ENCODE data around the gene CUTA. TPM values are rescaled to one million over a fixed set of nuclear protein-coding genes. Genes with fewer than 3 reads are reported as not detected.

CUTA gene
- total and polyA plus RNA-seq, 2 of the 13 experiments (the other 11 are each of a cell fraction or from before 2014, with no cell fraction given) = 170 to 180 TPM

DNA sequence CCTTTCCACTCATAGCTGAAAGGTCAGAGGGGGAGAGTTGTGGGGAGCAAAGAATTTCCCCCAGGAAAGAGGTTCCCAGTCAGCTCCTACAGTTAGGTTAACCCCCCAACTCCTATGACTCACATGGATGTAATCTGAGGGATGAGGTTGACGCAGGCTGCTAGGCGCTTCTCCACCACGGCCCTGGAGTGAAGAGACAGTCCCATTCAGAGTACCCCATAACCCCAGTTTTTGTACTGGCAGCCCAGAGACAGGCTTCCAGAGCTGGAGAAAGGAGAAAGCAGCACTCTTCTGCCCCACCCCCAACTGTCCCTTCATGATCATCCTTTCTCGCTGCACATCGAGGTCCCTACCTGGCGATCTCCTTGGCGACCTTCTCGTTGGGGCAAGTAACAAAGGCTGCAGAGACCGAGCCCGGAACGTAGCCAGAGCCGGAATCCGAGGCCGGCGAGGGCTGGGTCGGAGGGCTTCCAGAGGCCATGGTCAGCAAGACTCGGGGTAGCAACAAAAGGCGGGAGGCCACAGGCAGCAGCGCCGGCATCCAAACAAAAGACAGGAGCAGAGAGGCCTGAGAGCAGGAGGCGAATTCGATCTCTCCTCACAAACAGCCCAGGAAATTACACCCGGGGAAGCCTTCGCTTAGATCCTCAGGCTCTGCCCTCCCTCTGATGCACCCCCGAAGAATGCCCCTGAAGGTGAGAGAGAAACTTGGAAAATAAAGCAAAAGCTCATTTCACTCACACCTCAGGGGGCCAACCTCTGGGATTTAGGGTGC, 592 bp downstream of the CUTA start (continued):
- TF ChIP-seq ZNF572 (CRISPR knock-in tag; IDR thresholded peaks at IDR 0.05) (peak; percentile 80; the same call in 1 of the 2 replicates), SIN3A (IDR thresholded peaks at IDR 0.05; ENCODE audit: borderline replicate concordance, low read depth, low read length) (0 out of 2 replicates have a peak, but pooled peaks have one; percentile 54), TAF1 (CRISPR knock-in tag; IDR thresholded peaks at IDR 0.05) (peak; percentile 7; the same call in 1 of the 2 replicates), AGO2 (optimal IDR thresholded peaks at IDR 0.05; ENCODE audit: low read depth, low read length) (peak; percentile 36), POLR2AphosphoS5 (IDR thresholded peaks at IDR 0.05; ENCODE audit: low read depth, low read length) (peak; percentile 37; the same call in 1 of the 2 replicates), KMT2A (CRISPR knock-in tag; IDR thresholded peaks at IDR 0.05) (0 out of 2 replicates have a peak, but pooled peaks have one; percentile 22), ZNF878 (CRISPR knock-in tag; IDR thresholded peaks at IDR 0.05) (0 out of 2 replicates have a peak, but pooled peaks have one; percentile 30), ZSCAN31 (CRISPR knock-in tag; IDR thresholded peaks at IDR 0.05; ENCODE audit: low read depth) (peak; percentile 16; the same call in 1 of the 2 replicates), AKAP8 (CRISPR knock-in tag; IDR thresholded peaks at IDR 0.05) (no peak), CHD2 (IDR thresholded peaks at IDR 0.05; ENCODE audit: low read depth, low read length) (no peak), GTF3A (CRISPR knock-in tag; conservative IDR thresholded peaks at IDR 0.05) (0 out of 2 replicates have a peak, but pooled peaks have one; percentile 5), RARA (CRISPR knock-in tag; IDR thresholded peaks at IDR 0.05) (no peak), NR1H2 (CRISPR knock-in tag; IDR thresholded peaks at IDR 0.05; ENCODE audit: borderline replicate concordance, low read depth) (no peak; the same call in 1 of the 2 replicates)
- TF ChIP-seq, protein P1, sequence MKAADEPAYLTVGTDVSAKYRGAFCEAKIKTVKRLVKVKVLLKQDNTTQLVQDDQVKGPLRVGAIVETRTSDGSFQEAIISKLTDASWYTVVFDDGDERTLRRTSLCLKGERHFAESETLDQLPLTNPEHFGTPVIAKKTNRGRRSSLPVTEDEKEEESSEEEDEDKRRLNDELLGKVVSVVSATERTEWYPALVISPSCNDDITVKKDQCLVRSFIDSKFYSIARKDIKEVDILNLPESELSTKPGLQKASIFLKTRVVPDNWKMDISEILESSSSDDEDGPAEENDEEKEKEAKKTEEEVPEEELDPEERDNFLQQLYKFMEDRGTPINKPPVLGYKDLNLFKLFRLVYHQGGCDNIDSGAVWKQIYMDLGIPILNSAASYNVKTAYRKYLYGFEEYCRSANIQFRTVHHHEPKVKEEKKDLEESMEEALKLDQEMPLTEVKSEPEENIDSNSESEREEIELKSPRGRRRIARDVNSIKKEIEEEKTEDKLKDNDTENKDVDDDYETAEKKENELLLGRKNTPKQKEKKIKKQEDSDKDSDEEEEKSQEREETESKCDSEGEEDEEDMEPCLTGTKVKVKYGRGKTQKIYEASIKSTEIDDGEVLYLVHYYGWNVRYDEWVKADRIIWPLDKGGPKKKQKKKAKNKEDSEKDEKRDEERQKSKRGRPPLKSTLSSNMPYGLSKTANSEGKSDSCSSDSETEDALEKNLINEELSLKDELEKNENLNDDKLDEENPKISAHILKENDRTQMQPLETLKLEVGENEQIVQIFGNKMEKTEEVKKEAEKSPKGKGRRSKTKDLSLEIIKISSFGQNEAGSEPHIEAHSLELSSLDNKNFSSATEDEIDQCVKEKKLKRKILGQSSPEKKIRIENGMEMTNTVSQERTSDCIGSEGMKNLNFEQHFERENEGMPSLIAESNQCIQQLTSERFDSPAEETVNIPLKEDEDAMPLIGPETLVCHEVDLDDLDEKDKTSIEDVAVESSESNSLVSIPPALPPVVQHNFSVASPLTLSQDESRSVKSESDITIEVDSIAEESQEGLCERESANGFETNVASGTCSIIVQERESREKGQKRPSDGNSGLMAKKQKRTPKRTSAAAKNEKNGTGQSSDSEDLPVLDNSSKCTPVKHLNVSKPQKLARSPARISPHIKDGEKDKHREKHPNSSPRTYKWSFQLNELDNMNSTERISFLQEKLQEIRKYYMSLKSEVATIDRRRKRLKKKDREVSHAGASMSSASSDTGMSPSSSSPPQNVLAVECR (CRISPR knock-in tag; IDR thresholded peaks at IDR 0.05; ENCODE audit: borderline replicate concordance) = no peak
- TF ChIP-seq, protein P2, sequence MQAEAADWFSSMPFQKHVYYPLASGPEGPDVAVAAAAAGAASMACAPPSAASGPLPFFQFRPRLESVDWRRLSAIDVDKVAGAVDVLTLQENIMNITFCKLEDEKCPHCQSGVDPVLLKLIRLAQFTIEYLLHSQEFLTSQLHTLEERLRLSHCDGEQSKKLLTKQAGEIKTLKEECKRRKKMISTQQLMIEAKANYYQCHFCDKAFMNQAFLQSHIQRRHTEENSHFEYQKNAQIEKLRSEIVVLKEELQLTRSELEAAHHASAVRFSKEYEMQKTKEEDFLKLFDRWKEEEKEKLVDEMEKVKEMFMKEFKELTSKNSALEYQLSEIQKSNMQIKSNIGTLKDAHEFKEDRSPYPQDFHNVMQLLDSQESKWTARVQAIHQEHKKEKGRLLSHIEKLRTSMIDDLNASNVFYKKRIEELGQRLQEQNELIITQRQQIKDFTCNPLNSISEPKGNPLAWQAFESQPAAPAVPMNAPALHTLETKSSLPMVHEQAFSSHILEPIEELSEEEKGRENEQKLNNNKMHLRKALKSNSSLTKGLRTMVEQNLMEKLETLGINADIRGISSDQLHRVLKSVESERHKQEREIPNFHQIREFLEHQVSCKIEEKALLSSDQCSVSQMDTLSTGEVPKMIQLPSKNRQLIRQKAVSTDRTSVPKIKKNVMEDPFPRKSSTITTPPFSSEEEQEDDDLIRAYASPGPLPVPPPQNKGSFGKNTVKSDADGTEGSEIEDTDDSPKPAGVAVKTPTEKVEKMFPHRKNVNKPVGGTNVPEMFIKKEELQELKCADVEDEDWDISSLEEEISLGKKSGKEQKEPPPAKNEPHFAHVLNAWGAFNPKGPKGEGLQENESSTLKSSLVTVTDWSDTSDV (CRISPR knock-in tag; IDR thresholded peaks at IDR 0.05) = 0 out of 2 replicates have a peak, but pooled peaks have one; percentile 62
- TF ChIP-seq, protein P3, sequence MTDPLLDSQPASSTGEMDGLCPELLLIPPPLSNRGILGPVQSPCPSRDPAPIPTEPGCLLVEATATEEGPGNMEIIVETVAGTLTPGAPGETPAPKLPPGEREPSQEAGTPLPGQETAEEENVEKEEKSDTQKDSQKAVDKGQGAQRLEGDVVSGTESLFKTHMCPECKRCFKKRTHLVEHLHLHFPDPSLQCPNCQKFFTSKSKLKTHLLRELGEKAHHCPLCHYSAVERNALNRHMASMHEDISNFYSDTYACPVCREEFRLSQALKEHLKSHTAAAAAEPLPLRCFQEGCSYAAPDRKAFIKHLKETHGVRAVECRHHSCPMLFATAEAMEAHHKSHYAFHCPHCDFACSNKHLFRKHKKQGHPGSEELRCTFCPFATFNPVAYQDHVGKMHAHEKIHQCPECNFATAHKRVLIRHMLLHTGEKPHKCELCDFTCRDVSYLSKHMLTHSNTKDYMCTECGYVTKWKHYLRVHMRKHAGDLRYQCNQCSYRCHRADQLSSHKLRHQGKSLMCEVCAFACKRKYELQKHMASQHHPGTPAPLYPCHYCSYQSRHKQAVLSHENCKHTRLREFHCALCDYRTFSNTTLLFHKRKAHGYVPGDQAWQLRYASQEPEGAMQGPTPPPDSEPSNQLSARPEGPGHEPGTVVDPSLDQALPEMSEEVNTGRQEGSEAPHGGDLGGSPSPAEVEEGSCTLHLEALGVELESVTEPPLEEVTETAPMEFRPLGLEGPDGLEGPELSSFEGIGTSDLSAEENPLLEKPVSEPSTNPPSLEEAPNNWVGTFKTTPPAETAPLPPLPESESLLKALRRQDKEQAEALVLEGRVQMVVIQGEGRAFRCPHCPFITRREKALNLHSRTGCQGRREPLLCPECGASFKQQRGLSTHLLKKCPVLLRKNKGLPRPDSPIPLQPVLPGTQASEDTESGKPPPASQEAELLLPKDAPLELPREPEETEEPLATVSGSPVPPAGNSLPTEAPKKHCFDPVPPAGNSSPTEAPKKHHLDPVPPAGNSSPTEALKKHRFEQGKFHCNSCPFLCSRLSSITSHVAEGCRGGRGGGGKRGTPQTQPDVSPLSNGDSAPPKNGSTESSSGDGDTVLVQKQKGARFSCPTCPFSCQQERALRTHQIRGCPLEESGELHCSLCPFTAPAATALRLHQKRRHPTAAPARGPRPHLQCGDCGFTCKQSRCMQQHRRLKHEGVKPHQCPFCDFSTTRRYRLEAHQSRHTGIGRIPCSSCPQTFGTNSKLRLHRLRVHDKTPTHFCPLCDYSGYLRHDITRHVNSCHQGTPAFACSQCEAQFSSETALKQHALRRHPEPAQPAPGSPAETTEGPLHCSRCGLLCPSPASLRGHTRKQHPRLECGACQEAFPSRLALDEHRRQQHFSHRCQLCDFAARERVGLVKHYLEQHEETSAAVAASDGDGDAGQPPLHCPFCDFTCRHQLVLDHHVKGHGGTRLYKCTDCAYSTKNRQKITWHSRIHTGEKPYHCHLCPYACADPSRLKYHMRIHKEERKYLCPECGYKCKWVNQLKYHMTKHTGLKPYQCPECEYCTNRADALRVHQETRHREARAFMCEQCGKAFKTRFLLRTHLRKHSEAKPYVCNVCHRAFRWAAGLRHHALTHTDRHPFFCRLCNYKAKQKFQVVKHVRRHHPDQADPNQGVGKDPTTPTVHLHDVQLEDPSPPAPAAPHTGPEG (CRISPR knock-in tag; IDR thresholded peaks at IDR 0.05) = peak; percentile 46; the same call in 1 of the 2 replicates

Measured in HepG2 (cell line).